ENCODE measurements around the gene ANO9. TPM values are rescaled to one million over a fixed set of nuclear protein-coding genes. Genes with fewer than 3 reads are reported as not detected.

Gene ANO9
- total RNA-seq, 1 donor from 2014 or later = 12.8 TPM

Other genes starting within 250 kb of the ANO9 start
- gene SCGB1C1, start 248.9 kb downstream of the ANO9 start, total RNA-seq = not detected
- gene BET1L, start 234.6 kb downstream of the ANO9 start, total RNA-seq = 20.5 TPM
- 60.3 TPM for gene RIC8A, start 234.3 kb downstream of the ANO9 start, total RNA-seq
- 6.2 TPM for gene SIRT3, start 205.7 kb downstream of the ANO9 start, total RNA-seq
- 81.8 TPM for gene PSMD13, start 205.0 kb downstream of the ANO9 start, total RNA-seq
- 0.12 TPM for gene NLRP6, start 163.6 kb downstream of the ANO9 start, total RNA-seq
- gene PGGHG, start 152.9 kb downstream of the ANO9 start, total RNA-seq = 2.4 TPM
- not detected for gene IFITM5, start 142.5 kb downstream of the ANO9 start, total RNA-seq
- 94.0 TPM for gene IFITM2, start 134.2 kb downstream of the ANO9 start, total RNA-seq
- 59.8 TPM for gene IFITM1, start 128.0 kb downstream of the ANO9 start, total RNA-seq
- 180 TPM for gene IFITM3, start 121.2 kb downstream of the ANO9 start, total RNA-seq
- gene B4GALNT4, start 72.5 kb downstream of the ANO9 start, total RNA-seq = 0.32 TPM
- 359 TPM for gene PKP3, start 47.8 kb downstream of the ANO9 start, total RNA-seq
- 15.4 TPM for gene SIGIRR, start 27.0 kb downstream of the ANO9 start, total RNA-seq
- 12.0 TPM for gene PTDSS2, start 8.3 kb upstream of the ANO9 start, total RNA-seq
- 152 TPM for gene RNH1, start 65.2 kb upstream of the ANO9 start, total RNA-seq
- gene HRAS, start 93.6 kb upstream of the ANO9 start, total RNA-seq = 118 TPM
- gene LRRC56, start 95.5 kb upstream of the ANO9 start, total RNA-seq = 1.3 TPM
- 3.0 TPM for gene LMNTD2, start 118.7 kb upstream of the ANO9 start, total RNA-seq
- 19.6 TPM for gene RASSF7, start 119.0 kb upstream of the ANO9 start, total RNA-seq
- 17.6 TPM for gene PHRF1, start 134.5 kb upstream of the ANO9 start, total RNA-seq
- 19.5 TPM for gene IRF7, start 173.9 kb upstream of the ANO9 start, total RNA-seq
- gene CDHR5, start 182.9 kb upstream of the ANO9 start, total RNA-seq = not detected
- gene SCT, start 185.2 kb upstream of the ANO9 start, total RNA-seq = not detected
- gene DRD4, start 195.3 kb upstream of the ANO9 start, total RNA-seq = 0.16 TPM

Measured in esophagus mucosa (tissue), 1 donor.